Smooth muscle cell (in vitro differentiated cells): ENCODE results near the gene FRMD1. TPM values are rescaled to one million over a fixed set of nuclear protein-coding genes. Genes with fewer than 3 reads are reported as not detected.

Experiments used
- DNase-seq: peaks from one replicate; lab custom pipeline; 2025; ENCODE audit not compliant: unreplicated experiment; lab: John Stamatoyannopoulos, UW
- H2AFZ ChIP-seq: fragments of 200-600 bp; sonication (generic); 2 replicates; pipeline ENCODE4 v1.6.0; 2016; ENCODE audit warnings: antibody characterized with exemption, low read depth, mild to moderate bottlenecking
- H3F3A ChIP-seq: fragments of 200-600 bp; sonication (generic); 2 replicates; pipeline ENCODE4 v1.6.0; 2017; ENCODE audit warnings: antibody characterized with exemption, low read depth
- H3K27ac ChIP-seq: fragments of 200-600 bp; sonication (generic); 2 replicates; pipeline ENCODE4 v1.5.1; 2016; ENCODE audit warnings: low read depth, mild to moderate bottlenecking
- H3K27me3 ChIP-seq: fragments of 200-600 bp; sonication (generic); 2 replicates; pipeline ENCODE4 v1.6.1; 2016; ENCODE audit warnings: low read depth, mild to moderate bottlenecking
- H3K36me3 ChIP-seq: fragments of 200-600 bp; sonication (generic); 2 replicates; pipeline ENCODE4 v1.5.1; 2016; ENCODE audit warnings: low read depth
- H3K4me1 ChIP-seq: fragments of 200-600 bp; sonication (generic); 2 replicates; pipeline ENCODE4 v1.5.1; 2016; ENCODE audit warnings: low read depth
- H3K4me2 ChIP-seq: fragments of 200-600 bp; sonication (generic); 2 replicates; pipeline ENCODE4 v1.6.0; 2016; ENCODE audit warnings: mild to moderate bottlenecking
- H3K4me3 ChIP-seq: fragments of 200-600 bp; sonication (generic); 2 replicates; pipeline ENCODE4 v1.5.1; 2016; ENCODE audit warnings: mild to moderate bottlenecking
- H3K79me2 ChIP-seq: fragments of 200-600 bp; sonication (generic); 2 replicates; pipeline ENCODE4 v1.6.0; 2016; ENCODE audit warnings: low read depth, mild to moderate bottlenecking
- H3K9ac ChIP-seq: fragments of 200-600 bp; sonication (generic); 2 replicates; pipeline ENCODE4 v1.6.0; 2016; ENCODE audit warnings: low read depth
- H3K9me3 ChIP-seq: fragments of 200-600 bp; sonication (generic); replicated peaks from 2 replicates; pipeline ENCODE4 v1.5.1; 2016; ENCODE audit warnings: low read depth
- H4K20me1 ChIP-seq: fragments of 200-600 bp; sonication (generic); 2 replicates; pipeline ENCODE4 v1.6.0; 2016; ENCODE audit warnings: low read depth
- CTCF ChIP-seq: fragments of 200-600 bp; sonication (generic); IDR thresholded peaks from 2 replicates; pipeline ENCODE4 v1.5.1; 2017; ENCODE audit warnings: borderline replicate concordance, mild to moderate bottlenecking, antibody characterized with exemption; ENCODE audit not compliant: insufficient read depth, poor library complexity, severe bottlenecking
- WGBS: methylation state at CpG from one replicate; pipeline ENCODE4 v1.1.7; 2016; ENCODE audit warnings: low lambda C conversion rate; 5-methylcytosine and 5-hydroxymethylcytosine counted together
- polyA plus RNA-seq: library from polyadenylated mRNA; unstranded; fragments of >200 nt; fragmentation: Nextera tagmentation; extraction: Ambion mirVana; gene quantifications from 2 replicates; pipeline ENCODE4 v1.2.1, GENCODE V29; 2016
- total RNA-seq: library from RNA; depleted of rRNA; stranded (reverse); fragments of >200 nt; gene quantifications from 2 replicates; pipeline ENCODE4 v1.2.3, GENCODE V29; 2014

Gene FRMD1
- total and polyA plus RNA-seq, 2 experiments from 2014 or later: not detected

- 86% methylated on average over 20 of the region's 20 CpGs for WGBS
- H3K4me1 ChIP-seq: no peaks in the 10 kb centered on the region
- H3K27me3 ChIP-seq: no peaks in the 10 kb centered on the region
- H2AFZ ChIP-seq: no peak overlapping the region
- no peak for TF ChIP-seq CTCF
- H3K9me3 ChIP-seq: no peaks in the 10 kb centered on the region
- no peak overlapping the region for H3K4me3 ChIP-seq
- no peaks in the 10 kb centered on the region for H3K79me2 ChIP-seq
- H3K36me3 ChIP-seq: no peaks in the 10 kb centered on the region
- H3K4me2 ChIP-seq: no peak overlapping the region
- H4K20me1 ChIP-seq: no peaks in the 10 kb centered on the region
- H3K27ac ChIP-seq: no peak overlapping the region
- no peaks in the 10 kb centered on the region for H3F3A ChIP-seq
- H3K9ac ChIP-seq: no peak overlapping the region
- no peak for DNase-seq
These were observed 29.7 kb downstream of the FRMD1 start for GRCh38 chr6:168049277-168049676.

GRCh38 chr6:168048724-168049025, 30.3 kb downstream of the FRMD1 start:
- Histone ChIP-seq H3K79me2 (no peaks in the 10 kb centered on the region), H3K9ac (no peak overlapping the region), H3K4me3 (no peak overlapping the region), H3K4me1 (no peaks in the 10 kb centered on the region), H4K20me1 (no peaks in the 10 kb centered on the region), H3F3A (no peaks in the 10 kb centered on the region), H2AFZ (no peak overlapping the region), H3K27ac (no peak overlapping the region), H3K27me3 (no peaks in the 10 kb centered on the region), H3K9me3 (no peaks in the 10 kb centered on the region), H3K4me2 (no peak overlapping the region), H3K36me3 (no peaks in the 10 kb centered on the region)
- DNase-seq: no peak
- WGBS: 88% methylated on average over 7 of the region's 10 CpGs
- no peak for TF ChIP-seq CTCF

GRCh38 chr6:168047841-168048723, 30.9 kb downstream of the FRMD1 start:
- H3K27me3 ChIP-seq: no peaks in the 10 kb centered on the region
- H3K9me3 ChIP-seq: no peaks in the 10 kb centered on the region
- no peaks in the 10 kb centered on the region for H3F3A ChIP-seq
- H3K9ac ChIP-seq: no peak overlapping the region
- no peak overlapping the region for H3K4me3 ChIP-seq
- no peaks in the 10 kb centered on the region for H3K36me3 ChIP-seq
- no peak overlapping the region for H3K27ac ChIP-seq
- 92% methylated on average over 25 of the region's 31 CpGs for WGBS
- no peaks in the 10 kb centered on the region for H4K20me1 ChIP-seq
- TF ChIP-seq CTCF: no peak
- H3K4me1 ChIP-seq: no peaks in the 10 kb centered on the region
- no peak overlapping the region for H2AFZ ChIP-seq
- no peaks in the 10 kb centered on the region for H3K79me2 ChIP-seq
- H3K4me2 ChIP-seq: no peak overlapping the region
- DNase-seq: no peak

- no peak overlapping the region for H3K4me3 ChIP-seq
- no peak for DNase-seq
- H3K9ac ChIP-seq: no peak overlapping the region
- H3K27me3 ChIP-seq: no peaks in the 10 kb centered on the region
- no peaks in the 10 kb centered on the region for H3K36me3 ChIP-seq
- H3K9me3 ChIP-seq: no peaks in the 10 kb centered on the region
- no peaks in the 10 kb centered on the region for H3K4me1 ChIP-seq
- TF ChIP-seq CTCF: no peak
- no peaks in the 10 kb centered on the region for H3K79me2 ChIP-seq
- H4K20me1 ChIP-seq: no peaks in the 10 kb centered on the region
- WGBS: 97% methylated on average over 3 of the region's 3 CpGs
- no peaks in the 10 kb centered on the region for H3F3A ChIP-seq
- no peak overlapping the region for H2AFZ ChIP-seq
- H3K4me2 ChIP-seq: no peak overlapping the region
- no peak overlapping the region for H3K27ac ChIP-seq
These were observed 32.3 kb downstream of the FRMD1 start for GRCh38 chr6:168046696-168047095.
